DND-41 (cell line): Measurements from ENCODE around the gene ARSI.
"Not testable (repeated sequence)": the region's sequence is repeated elsewhere in the genome, so short reads cannot be mapped to it uniquely, and the experiment has no call there.

ENCODE experiments used
- EZH2 ChIP-seq: IDR thresholded peaks from 3 replicates; pipeline ENCODE4 v1.6.1; 2012; ENCODE audit warnings: borderline replicate concordance, low read depth, mild to moderate bottlenecking, moderate library complexity, low read length, inconsistent platforms; ENCODE audit not compliant: severe bottlenecking
- TF ChIP-seq, protein P1 (sequence below): IDR thresholded peaks from 2 replicates; pipeline ENCODE4 v1.5.1; 2012; ENCODE audit warnings: borderline replicate concordance, low read length, moderate library complexity, mild to moderate bottlenecking; ENCODE audit not compliant: poor library complexity, severe bottlenecking; ENCODE audit errors: extremely low read depth

- TF ChIP-seq, protein P1, sequence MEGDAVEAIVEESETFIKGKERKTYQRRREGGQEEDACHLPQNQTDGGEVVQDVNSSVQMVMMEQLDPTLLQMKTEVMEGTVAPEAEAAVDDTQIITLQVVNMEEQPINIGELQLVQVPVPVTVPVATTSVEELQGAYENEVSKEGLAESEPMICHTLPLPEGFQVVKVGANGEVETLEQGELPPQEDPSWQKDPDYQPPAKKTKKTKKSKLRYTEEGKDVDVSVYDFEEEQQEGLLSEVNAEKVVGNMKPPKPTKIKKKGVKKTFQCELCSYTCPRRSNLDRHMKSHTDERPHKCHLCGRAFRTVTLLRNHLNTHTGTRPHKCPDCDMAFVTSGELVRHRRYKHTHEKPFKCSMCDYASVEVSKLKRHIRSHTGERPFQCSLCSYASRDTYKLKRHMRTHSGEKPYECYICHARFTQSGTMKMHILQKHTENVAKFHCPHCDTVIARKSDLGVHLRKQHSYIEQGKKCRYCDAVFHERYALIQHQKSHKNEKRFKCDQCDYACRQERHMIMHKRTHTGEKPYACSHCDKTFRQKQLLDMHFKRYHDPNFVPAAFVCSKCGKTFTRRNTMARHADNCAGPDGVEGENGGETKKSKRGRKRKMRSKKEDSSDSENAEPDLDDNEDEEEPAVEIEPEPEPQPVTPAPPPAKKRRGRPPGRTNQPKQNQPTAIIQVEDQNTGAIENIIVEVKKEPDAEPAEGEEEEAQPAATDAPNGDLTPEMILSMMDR: not testable (repeated sequence)
- TF ChIP-seq EZH2: not testable (repeated sequence)
Measured at GRCh38 chr5:150248493-150248892, 54.2 kb downstream of the ARSI start.
